Camera-type eye (tissue), 1 donor: ENCODE results near the gene FHL3. TPM values are rescaled to one million over a fixed set of nuclear protein-coding genes. Genes with fewer than 3 reads are reported as not detected.

Source experiments
- total RNA-seq: library from RNA; depleted of rRNA; stranded (reverse); fragments of >200 nt; gene quantifications from one replicate; pipeline ENCODE4 v1.2.3, GENCODE V29; 2014

FHL3 gene
- 14.0 TPM for total RNA-seq

GRCh38 chr1:38005195-38006007, at the start of gene FHL3:
TSS of gene FHL3 (minus strand) at chr1:38005514. CDS start at chr1:37999412, 6,102 bp downstream.

GRCh38 chr1:38046333-38046883, 41.1 kb upstream of the FHL3 start, which contains the start of gene POU3F1:
TSS of gene POU3F1 (minus strand) at chr1:38046793. CDS start at chr1:38046743, 50 bp downstream.

GRCh38 chr1:38012363-38013226, 7.3 kb upstream of the FHL3 start, which contains the start of gene UTP11:
TSS of gene UTP11 (plus strand) at chr1:38012734. CDS start at chr1:38012803, 69 bp downstream.

Other genes starting within 250 kb of the FHL3 start
- gene EPHA10, start 240.4 kb downstream of the FHL3 start, total RNA-seq = 9.4 TPM
- gene MANEAL, start 211.7 kb downstream of the FHL3 start, total RNA-seq = 15.3 TPM
- 36.7 TPM for gene C1orf122, start 197.7 kb downstream of the FHL3 start, total RNA-seq
- 9.7 TPM for gene YRDC, start 197.3 kb downstream of the FHL3 start, total RNA-seq
- gene MTF1, start 145.9 kb downstream of the FHL3 start, total RNA-seq = 5.7 TPM
- 35.3 TPM for gene INPP5B, start 58.5 kb downstream of the FHL3 start, total RNA-seq
- gene SF3A3, start 15.5 kb downstream of the FHL3 start, total RNA-seq = 81.7 TPM
- gene UTP11, start 7.2 kb upstream of the FHL3 start, total RNA-seq = 59.4 TPM
- 1.5 TPM for gene POU3F1, start 41.3 kb upstream of the FHL3 start, total RNA-seq